IMR-90 (cell line): Measurements from ENCODE around the gene NEUROG1. TPM values are rescaled to one million over a fixed set of nuclear protein-coding genes. Genes with fewer than 3 reads are reported as not detected.

Source experiments
- ATAC-seq: fragments of 200-7000 bp; cut with Tn5 transposase; 2 replicates; pipeline ENCODE4 v1.9.1; 2020; ENCODE audit warnings: low read depth, mild to moderate bottlenecking, moderate library complexity
- BruUV-seq: library from RNA; stranded (reverse); fragments of 400-500 nt; replicated peaks from 2 replicates; lab custom pipeline; 2021; lab: Mats Ljungman, UMichigan
- CTCF ChIA-PET: fragments of 300-600 bp; formaldehyde crosslinking; extraction: SDS; loops from one replicate; lab custom pipeline; 2021; ENCODE audit warnings: antibody characterized with exemption; lab: Yijun Ruan, JAX
- POLR2A ChIA-PET: fragments of 300-600 bp; sonication (Branson Sonifier 250); formaldehyde crosslinking; loops from one replicate; lab custom pipeline; 2022; ENCODE audit warnings: antibody characterized with exemption; ENCODE audit not compliant: unreplicated experiment; lab: Charles Lee
- DNase-seq: peaks from one replicate; pipeline ENCODE4 v3.0.0; 2013
- H2AFZ ChIP-seq: replicated peaks from 2 replicates; pipeline ENCODE3; 2013; ENCODE audit warnings: low read length, mild to moderate bottlenecking; ENCODE audit not compliant: poor library complexity
- H2AK5ac ChIP-seq: 2 replicates; pipeline ENCODE4 v1.6.1; 2013; ENCODE audit warnings: low read depth, low read length, inconsistent platforms
- H2AK9ac ChIP-seq: replicated peaks from 2 replicates; pipeline ENCODE3; 2013; ENCODE audit warnings: mild to moderate bottlenecking, low read depth, low read length, moderate library complexity; ENCODE audit not compliant: poor library complexity
- H2BK120ac ChIP-seq: 2 replicates; pipeline ENCODE4 v1.6.1; 2013; ENCODE audit warnings: low read depth, low read length, inconsistent platforms
- H2BK15ac ChIP-seq: 3 replicates; pipeline ENCODE4 v1.6.1; 2013; ENCODE audit warnings: low read depth, low read length, inconsistent platforms
- H2BK20ac ChIP-seq: 2 replicates; pipeline ENCODE4 v1.6.1; 2013; ENCODE audit warnings: low read depth, mild to moderate bottlenecking, inconsistent platforms, low read length, moderate library complexity
- H2BK5ac ChIP-seq: 2 replicates; pipeline ENCODE4 v1.6.1; 2013; ENCODE audit warnings: mild to moderate bottlenecking, low read depth, low read length, inconsistent platforms; ENCODE audit not compliant: poor library complexity, severe bottlenecking
- H3K14ac ChIP-seq: replicated peaks from 2 replicates; pipeline ENCODE4 v1.6.1; 2013; ENCODE audit warnings: low read depth, low read length, inconsistent platforms
- H3K18ac ChIP-seq: 2 replicates; pipeline ENCODE4 v1.6.1; 2013; ENCODE audit warnings: low read depth, low read length, control low read depth
- H3K23ac ChIP-seq: 2 replicates; pipeline ENCODE4 v1.6.1; 2013; ENCODE audit warnings: low read depth, low read length, inconsistent platforms
- H3K27ac ChIP-seq: 2 replicates; pipeline ENCODE4 v1.5.1; 2013; ENCODE audit warnings: mild to moderate bottlenecking, control low read depth, low read length; ENCODE audit not compliant: insufficient read depth
- H3K27me3 ChIP-seq: 2 replicates; pipeline ENCODE4 v1.6.1; 2013; ENCODE audit warnings: low read length; ENCODE audit not compliant: control insufficient read depth, insufficient read depth
- H3K36me3 ChIP-seq: 2 replicates; pipeline ENCODE4 v1.6.1; 2013; ENCODE audit warnings: low read length, mixed read lengths; ENCODE audit not compliant: control insufficient read depth, insufficient read depth
- H3K4ac ChIP-seq: 2 replicates; pipeline ENCODE4 v1.6.1; 2013; ENCODE audit warnings: low read depth, low read length, inconsistent platforms
- H3K4me1 ChIP-seq: 2 replicates; pipeline ENCODE4 v1.6.1; 2013; ENCODE audit warnings: low read length, mixed read lengths; ENCODE audit not compliant: control insufficient read depth, insufficient read depth
- H3K4me2 ChIP-seq: 2 replicates; pipeline ENCODE4 v1.6.1; 2013; ENCODE audit warnings: low read depth, mild to moderate bottlenecking, control low read depth, low read length, moderate library complexity
- H3K4me3 ChIP-seq: 2 replicates; pipeline ENCODE4 v1.5.1; 2013; ENCODE audit warnings: low read depth, mild to moderate bottlenecking, control low read depth, low read length, moderate library complexity; ENCODE audit not compliant: insufficient read depth
- H3K56ac ChIP-seq: 2 replicates; pipeline ENCODE4 v1.6.1; 2013; ENCODE audit warnings: low read length, inconsistent platforms; ENCODE audit not compliant: insufficient read depth; ENCODE audit errors: extremely low read depth
- H3K79me1 ChIP-seq, 2 experiments: 2 replicates each; pipeline ENCODE4 v1.6.1; 2013; ENCODE audit warnings: low read length in 2 of 2, inconsistent platforms in 1 of 2, low read depth in 1 of 2
- H3K9ac ChIP-seq: 2 replicates; pipeline ENCODE4 v1.6.1; 2013; ENCODE audit warnings: low read depth, low read length, control low read depth
- H3K9me1 ChIP-seq: 2 replicates; pipeline ENCODE4 v1.6.1; 2013; ENCODE audit warnings: low read length, inconsistent platforms; ENCODE audit not compliant: insufficient read depth
- H3K9me3 ChIP-seq: 2 replicates; pipeline ENCODE4 v1.6.1; 2013; ENCODE audit warnings: low read length; ENCODE audit not compliant: control insufficient read depth, insufficient read depth
- H4K20me1 ChIP-seq: 2 replicates; pipeline ENCODE4 v1.6.1; 2013; ENCODE audit warnings: low read length, inconsistent platforms; ENCODE audit not compliant: insufficient read depth
- H4K5ac ChIP-seq: 2 replicates; pipeline ENCODE4 v1.6.1; 2013; ENCODE audit warnings: mild to moderate bottlenecking, low read depth, low read length, control low read depth
- H4K8ac ChIP-seq, 2 experiments: 2 replicates each; pipeline ENCODE4 v1.6.1; 2013; ENCODE audit warnings: low read depth in 2 of 2, low read length in 2 of 2, control low read depth in 1 of 2, inconsistent platforms in 1 of 2
- H4K91ac ChIP-seq: 2 replicates; pipeline ENCODE4 v1.6.1; 2013; ENCODE audit warnings: low read depth, low read length, inconsistent platforms; ENCODE audit not compliant: insufficient read depth
- MAFK ChIP-seq: IDR thresholded peaks from 2 replicates; pipeline ENCODE4 v1.6.1; 2012; ENCODE audit warnings: low read depth, low read length, improper control_type of control experiment
- RFX5 ChIP-seq: IDR thresholded peaks from 2 replicates; pipeline ENCODE4 v1.8.0; 2012; ENCODE audit warnings: low read depth, mild to moderate bottlenecking, low read length, moderate library complexity
- WGBS, 2 experiments: methylation state at CpG; one replicate each; pipeline versions ENCODE4 v1.1.5 to v1.1.7; 2013; ENCODE audit warnings: missing lambda C conversion rate in 2 of 2; ENCODE audit not compliant: insufficient read length in 1 of 2; ENCODE audit errors: extremely low coverage in 2 of 2; 5-methylcytosine and 5-hydroxymethylcytosine counted together
- dilution Hi-C: fragments of 300-500 bp; cut with HindIII; formaldehyde crosslinking; loops from one replicate; pipeline ENCODE4 v1.14.3; 2018; ENCODE audit warnings: low sequenced_read_pairs; ENCODE audit not compliant: unreplicated experiment
- in situ Hi-C: fragments of 300-500 bp; cut with MboI; formaldehyde crosslinking; loops from 3 replicates; pipeline ENCODE4 v1.14.3; 2019; ENCODE audit warnings: low sequenced_read_pairs, inconsistent platforms, mixed read lengths
- intact Hi-C: fragments of 100-400 bp; cut with micrococcal nuclease; formaldehyde crosslinking; loops from 2 replicates; pipeline ENCODE4 v1.10.0; 2022
- polyA plus RNA-seq, 3 experiments: library from polyadenylated mRNA; depleted of rRNA; stranded (reverse); fragments of >200 nt; gene quantifications; 2 replicates each; pipeline ENCODE4 v1.2.3, GENCODE V29; 2012; ENCODE audit warnings: low replicate concordance in 1 of 3
- total RNA-seq: library from RNA; depleted of rRNA; stranded (reverse); fragments of >200 nt; gene quantifications from 2 replicates; pipeline ENCODE4 v1.2.3, GENCODE V29; 2012

The NEUROG1 gene
- total and polyA plus RNA-seq, 2 of the 4 experiments (the other 2 are of a cell fraction) = not detected

DNA sequence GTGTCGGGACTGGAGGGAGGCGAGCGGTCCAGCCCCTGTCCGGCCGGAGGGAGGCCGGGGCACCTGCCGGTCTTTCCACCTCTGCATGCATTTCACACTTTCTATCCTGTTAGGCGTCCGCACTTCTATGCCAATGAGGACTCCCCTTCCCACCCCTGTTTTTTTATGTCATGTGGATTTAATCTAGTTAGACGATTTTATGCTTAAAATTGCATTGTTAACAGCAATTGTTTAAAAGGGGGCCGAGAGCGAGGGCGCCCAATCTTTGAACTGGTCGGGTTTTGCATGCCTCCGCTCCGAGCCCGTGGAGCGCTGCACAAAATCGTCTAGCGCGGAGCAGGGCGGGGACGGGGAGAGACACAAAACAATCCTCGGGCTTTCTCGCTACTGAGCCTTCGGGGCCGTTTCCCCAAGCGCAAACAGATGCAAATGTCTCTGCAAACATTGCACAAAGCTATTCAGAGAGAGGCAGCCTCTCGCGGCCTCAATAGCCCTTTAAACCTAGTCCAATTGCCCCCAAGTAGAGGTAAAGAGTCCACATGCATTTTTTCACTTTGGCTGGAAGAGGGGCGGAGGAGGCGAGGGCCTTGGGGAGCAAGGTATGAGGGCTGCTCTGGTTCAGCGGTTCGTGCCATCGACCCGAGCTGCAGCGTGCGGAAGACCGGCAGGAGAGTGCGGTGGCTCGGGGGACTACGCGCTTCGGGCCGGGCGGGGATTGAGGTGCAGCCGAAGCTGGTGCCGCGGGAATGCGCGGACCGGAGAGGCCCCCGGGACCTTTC lies 46.1 kb downstream of the NEUROG1 start:
- Histone ChIP-seq H2AK5ac (no peak overlapping the region), H2AFZ (peak overlapping the region; percentile 93), H3K27me3 (peaks cover 54% of the 10 kb centered on the region), H2BK20ac (no peak overlapping the region), H4K91ac (no peak overlapping the region; the same call in 1 of the 2 replicates), H2AK9ac (no peak overlapping the region), H2BK5ac (no peak overlapping the region), H4K5ac (no peak overlapping the region), H4K8ac (peak overlapping the region in 1 of 2 experiments; percentile 55; a peak in 1 of 4 replicates), H3K9me3 (no peaks in the 10 kb centered on the region), H2BK120ac (no peak overlapping the region), H3K9me1 (no peaks in the 10 kb centered on the region), H3K36me3 (no peaks in the 10 kb centered on the region), H3K18ac (no peak overlapping the region), H3K79me1 (no peaks in the 10 kb centered on the region), H3K23ac (no peak overlapping the region), H3K14ac (no peak overlapping the region), H3K4me1 (peaks cover 15% of the 10 kb centered on the region), H3K4me2 (no peak overlapping the region; the same call in 1 of the 2 replicates), H3K9ac (no peak overlapping the region), H3K56ac (no peak overlapping the region), H4K20me1 (no peaks in the 10 kb centered on the region), H2BK15ac (no peak overlapping the region), H3K4me3 (no peak overlapping the region), H3K4ac (no peak overlapping the region), H3K27ac (no peak overlapping the region)
- intact Hi-C loops (no loop called here), in situ Hi-C loops (no loop called here), dilution Hi-C loops (no loop called here)
- no TSS peak for BruUV-seq
- ATAC-seq (no peak), DNase-seq (no peak)
- ChIA-PET CTCF (no interaction called here), POLR2A (no interaction called here)
- TF ChIP-seq RFX5 (no peak), MAFK (no peak)
- WGBS, 2 experiments = 33% methylated on average over 22 of the region's 53 CpGs; no CpG with 5 or more reads in 1 of the 2 experiments
